HG02852 (cell line): ENCODE measurements around the gene IGF1R.
A peak's percentile ranks its signal among the peaks of the same experiment; 100 is the strongest.

Experiments
- ATAC-seq: cut with Tn5 transposase; IDR thresholded peaks from one replicate; pipeline ENCODE4 v1.9.1; 2021; ENCODE audit warnings: mild to moderate bottlenecking, moderate library complexity; ENCODE audit not compliant: unreplicated experiment

Gene IGF1R

GRCh38 chr15:98931004-98931403 is 282.7 kb downstream of the IGF1R start:
- ATAC-seq = no peak

DNA sequence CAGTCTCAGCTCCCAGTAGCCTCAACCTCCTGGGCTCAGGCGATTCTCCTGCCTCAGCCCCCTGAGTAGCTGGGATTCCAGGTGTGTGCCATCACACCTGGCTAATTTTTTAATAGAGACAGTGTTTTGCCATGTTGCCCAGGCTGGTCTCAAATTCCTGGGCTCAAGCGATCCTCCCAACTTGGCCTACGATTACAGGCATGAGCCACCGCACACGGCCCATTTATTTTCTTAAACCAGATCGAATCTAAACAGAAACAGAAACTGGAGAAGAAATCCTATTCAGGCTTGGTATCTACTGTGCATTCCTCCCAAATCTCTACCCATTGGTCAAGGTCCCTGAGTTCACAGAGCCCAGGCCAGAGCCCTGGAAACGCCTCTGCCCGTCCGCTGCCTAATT is 285.1 kb downstream of the IGF1R start:
- no peak for ATAC-seq

GRCh38 chr15:98935736-98936135 is 287.4 kb downstream of the IGF1R start:
- ATAC-seq = no peak

GRCh38 chr15:98937413-98938104 is 289.2 kb downstream of the IGF1R start:
- peak; percentile 86 for ATAC-seq

- peak; percentile 29 for ATAC-seq
These were observed 289.7 kb downstream of the IGF1R start for GRCh38 chr15:98938105-98938417.

DNA sequence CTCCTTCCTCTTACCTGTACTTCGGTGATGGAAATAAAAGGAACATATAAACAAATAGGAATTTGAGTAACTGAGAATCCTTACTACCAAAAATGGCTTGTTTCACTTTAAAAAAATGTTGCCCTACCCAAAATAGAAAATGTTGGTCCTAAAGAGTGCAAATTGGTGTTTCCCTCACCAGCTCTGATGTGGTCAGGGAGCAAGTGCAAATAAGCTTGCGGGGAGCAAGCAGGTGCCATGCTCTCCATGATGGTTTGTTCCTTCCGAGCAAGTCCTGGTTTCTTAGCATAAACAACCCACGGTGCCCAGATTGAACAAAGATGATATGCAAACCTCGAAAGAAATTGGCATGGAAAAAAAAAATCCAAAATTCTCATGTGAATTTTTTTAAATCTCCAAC is 290.5 kb downstream of the IGF1R start:
- ATAC-seq = no peak

- ATAC-seq = no peak
These were observed 291.2 kb downstream of the IGF1R start for GRCh38 chr15:98939311-98940080.

GRCh38 chr15:98941595-98942255 is 293.4 kb downstream of the IGF1R start:
- ATAC-seq = no peak

GRCh38 chr15:98942431-98942830 is 294.1 kb downstream of the IGF1R start:
- no peak for ATAC-seq

- ATAC-seq = no peak
These were observed 294.7 kb downstream of the IGF1R start for GRCh38 chr15:98943051-98943508.

DNA sequence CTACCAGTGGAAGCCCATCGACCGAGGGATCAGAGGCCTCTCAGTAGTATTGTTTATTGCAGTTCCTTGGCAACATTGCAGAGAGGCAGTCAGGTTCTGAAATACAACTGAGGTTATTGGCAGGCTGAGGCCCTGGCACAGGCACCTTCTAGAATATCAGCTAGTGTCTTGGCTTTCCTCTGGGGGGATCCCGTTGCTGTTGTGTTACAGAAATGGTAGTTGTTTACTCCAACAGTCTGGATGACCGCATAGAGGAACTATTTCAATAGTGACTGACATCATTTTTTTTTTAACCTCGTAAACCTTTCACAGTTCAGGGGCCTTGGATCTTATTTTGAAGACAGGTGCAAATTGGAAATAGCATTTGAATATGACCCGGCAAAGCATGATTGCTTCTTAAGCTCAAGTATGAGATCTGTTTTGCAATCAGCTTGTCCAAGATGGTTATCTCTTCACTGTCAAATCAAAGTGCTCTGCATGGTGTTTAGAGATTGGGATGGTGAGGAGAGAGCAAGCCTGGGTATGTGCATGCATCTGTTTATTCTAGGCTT is 295.3 kb downstream of the IGF1R start:
- ATAC-seq = no peak

GRCh38 chr15:98946301-98947255 is 298.2 kb downstream of the IGF1R start:
- no peak for ATAC-seq

DNA sequence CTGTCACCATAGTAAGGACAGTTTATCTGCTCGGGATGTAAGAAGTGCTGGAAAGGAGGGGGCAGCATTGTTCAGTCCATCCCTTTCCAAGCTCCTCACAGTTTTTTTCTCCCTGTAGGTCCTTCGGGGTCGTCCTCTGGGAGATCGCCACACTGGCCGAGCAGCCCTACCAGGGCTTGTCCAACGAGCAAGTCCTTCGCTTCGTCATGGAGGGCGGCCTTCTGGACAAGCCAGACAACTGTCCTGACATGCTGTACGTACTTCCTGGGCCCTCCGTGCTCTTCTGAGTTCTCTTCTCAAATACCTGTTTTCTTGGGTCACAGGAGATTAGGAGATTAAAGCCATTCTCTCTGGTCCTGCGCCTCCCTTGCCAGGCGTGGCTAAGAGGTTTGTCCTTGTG is 300.1 kb downstream of the IGF1R start:
- no peak for ATAC-seq

DNA sequence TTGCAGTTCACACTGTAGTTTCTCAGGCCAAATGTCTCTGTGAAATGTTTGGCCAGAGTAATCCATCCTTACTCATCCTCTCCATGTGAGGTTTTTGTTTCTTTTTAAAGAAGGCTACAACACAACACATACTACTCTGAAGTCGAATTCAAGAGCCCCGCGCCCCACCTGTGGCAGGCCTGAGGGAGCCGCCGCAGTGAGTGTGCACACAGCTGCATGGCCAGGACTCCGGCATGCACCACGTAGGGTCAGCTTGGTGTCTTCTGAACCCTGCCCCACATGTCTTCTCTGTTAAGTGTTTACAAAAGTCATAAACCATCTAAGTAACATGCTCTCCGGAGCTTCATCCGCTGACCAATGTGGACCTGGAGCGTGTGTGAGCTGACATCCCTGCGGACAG is 300.6 kb downstream of the IGF1R start:
- no peak for ATAC-seq

GRCh38 chr15:98949624-98950023 is 301.3 kb downstream of the IGF1R start:
- ATAC-seq = no peak

GRCh38 chr15:98950248-98950647 is 301.9 kb downstream of the IGF1R start:
- no peak for ATAC-seq

GRCh38 chr15:98951004-98951403 is 302.7 kb downstream of the IGF1R start:
- no peak for ATAC-seq

DNA sequence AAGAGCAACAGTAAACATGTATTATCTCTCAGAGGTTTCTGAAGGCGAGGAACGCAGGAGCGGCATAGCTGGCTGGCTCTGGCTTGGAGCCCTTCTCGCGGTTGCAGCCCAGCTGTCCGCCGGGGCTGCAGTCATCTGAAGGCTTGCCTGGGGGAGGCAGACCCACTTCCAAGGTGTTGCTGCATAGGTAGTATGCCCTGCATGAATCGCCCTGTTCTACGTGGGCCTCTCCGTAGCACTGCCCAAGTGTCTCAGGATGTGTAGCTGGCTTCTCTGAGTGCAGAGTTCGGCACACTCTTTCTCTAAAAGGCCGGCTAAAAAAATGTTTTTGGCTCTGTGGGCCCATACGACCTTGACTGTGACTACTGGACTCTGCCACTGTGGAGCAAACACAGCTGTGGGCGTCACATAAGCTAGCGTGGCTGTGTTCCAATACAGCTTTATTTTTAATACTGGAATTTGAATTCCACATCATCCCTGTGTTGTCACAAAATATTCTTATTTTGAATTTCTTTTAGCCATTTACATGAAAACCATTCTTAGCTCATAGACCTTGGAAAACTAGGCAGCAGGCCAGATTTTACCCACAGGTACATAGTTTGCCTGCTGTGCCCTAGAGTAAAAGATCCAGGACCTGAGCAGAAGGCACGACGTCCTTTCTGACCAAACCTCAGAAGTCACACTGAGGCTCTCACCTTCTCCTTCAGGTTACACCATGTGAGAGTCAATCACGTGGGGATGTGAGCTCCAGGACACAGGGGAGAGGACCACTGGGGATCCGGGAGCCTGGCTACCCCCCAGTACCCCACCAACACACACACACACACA is 303.4 kb downstream of the IGF1R start:
- ATAC-seq = no peak

GRCh38 chr15:98952381-98952803 is 304.1 kb downstream of the IGF1R start:
- peak; percentile 94 for ATAC-seq
